Heart left ventricle (tissue), 16 donors: ENCODE results near the gene KCNK1. TPM values are rescaled to one million over a fixed set of nuclear protein-coding genes. Genes with fewer than 3 reads are reported as not detected.

Experiments
- ATAC-seq, 4 donors: fragments of 200-7000 bp; cut with Tn5 transposase; one replicate each; pipeline ENCODE4 v1.9.1; 2020 to 2022; ENCODE audit warnings: moderate library complexity in 4 of 4, mild to moderate bottlenecking in 3 of 4, moderate number of reproducible peaks in 1 of 4
- DNase-seq, 5 donors: peaks; one replicate each; pipeline ENCODE4 v3.0.0-alpha.2; 2020
- H3K27ac ChIP-seq, 12 donors: fragments of 200-600 bp; sonication (generic) in 4 of 12; one replicate each; pipeline versions ENCODE4 v1.5.0 to v1.8.0; 2016 to 2022; ENCODE audit warnings: mild to moderate bottlenecking in 2 of 12
- H3K27me3 ChIP-seq, 9 donors: fragments of 200-600 bp; sonication (generic) in 2 of 9; one replicate each; pipeline versions ENCODE4 v1.5.1 to v1.8.0; 2016 to 2022; ENCODE audit warnings: mild to moderate bottlenecking in 3 of 9
- H3K36me3 ChIP-seq, 9 donors: fragments of 200-600 bp; sonication (generic) in 2 of 9; one replicate each; pipeline versions ENCODE4 v1.5.0 to v1.8.0; 2018 to 2022; ENCODE audit warnings: mild to moderate bottlenecking in 2 of 9
- H3K4me1 ChIP-seq, 12 donors: fragments of 200-600 bp; sonication (generic) in 4 of 12; one replicate each; pipeline versions ENCODE4 v1.5.0 to v1.8.0; 2016 to 2022; ENCODE audit warnings: mild to moderate bottlenecking in 3 of 12
- H3K4me3 ChIP-seq, 12 donors: fragments of 200-600 bp; sonication (generic) in 4 of 12; one replicate each; pipeline versions ENCODE4 v1.5.0 to v1.8.0; 2017 to 2022; ENCODE audit warnings: mild to moderate bottlenecking in 9 of 12, moderate library complexity in 4 of 12
- H3K9me3 ChIP-seq, 12 donors: fragments of 200-600 bp; sonication (generic) in 4 of 12; one replicate each; pipeline versions ENCODE4 v1.5.0 to v1.8.0; 2016 to 2022; ENCODE audit warnings: mild to moderate bottlenecking in 1 of 12
- POLR2A ChIP-seq, 2 donors: fragments of 450-650 bp; IDR thresholded peaks; one replicate each; pipeline ENCODE4 v1.6.1; 2017; ENCODE audit warnings: antibody characterized with exemption in 2 of 2, mild to moderate bottlenecking in 2 of 2, moderate library complexity in 2 of 2
- WGBS, 4 donors: extraction: QIAGEN DNeasy Blood & Tissue Kit in 2 of 4; methylation state at CpG; one replicate each; pipeline versions ENCODE4 v1.1.5 to v1.1.7; 2013 to 2018; 5-methylcytosine and 5-hydroxymethylcytosine counted together
- intact Hi-C, 10 donors: fragments of 100-400 bp; cut with DNase I; formaldehyde crosslinking; loops; one replicate each; pipeline versions ENCODE4 v1.11.1 to v1.14.2; 2022
- microRNA-seq, 4 donors: library from miRNA; unstranded; fragments of <30 nt; microRNA quantifications; one replicate each; pipeline versions ENCODE4 to v1.2.0, GENCODE V29; 2017 to 2020
- polyA plus RNA-seq, 2 donors: library from polyadenylated mRNA; stranded (reverse); fragments of 200-250 nt; gene quantifications; one replicate each; pipeline ENCODE4 v1.2.3, GENCODE V29; 2013
- total RNA-seq, 9 donors: library from RNA; depleted of rRNA in 2 of 9; stranded (reverse); fragments of >200 nt in 2 of 9; fragmentation: NEBNext Ultra II Directional in 3 of 9; extraction: Animal tissue kit (Norgen Biotek cat#: 25700) in 3 of 9; gene quantifications; one replicate each; pipeline versions ENCODE4 v1.1.0 to v1.2.4, GENCODE V29; 2016 to 2023
- TF ChIP-seq, protein P1 (sequence below), 12 donors: fragments of 200-600 bp; sonication (generic) in 4 of 12; IDR thresholded peaks; one replicate each; pipeline versions ENCODE4 v1.5.0 to v1.8.0; 2018 to 2022; ENCODE audit warnings: antibody characterized with exemption in 12 of 12, mild to moderate bottlenecking in 5 of 12
- donor health status: ischemic (EF 13 %, LVEDD 7.1; RV severe dilation, severe dysfunction).
- donor health status: healthy with polysubstance abuse.
- donor health status: DM: no; HTN: yes; CAD: no.
- donor health status: DM: no; HTN: no; CAD: no.
- donor health status: ischemic (EF 25% LVEDD 6.9; RV normal size, moderate dysfunction).
- donor health status: ischemic (EF 25% LVEDD 5.7; RV mildly dilated, moderate dysfunction).
- donor health status: healthy.
- donor health status: DM: yes; HTN: yes; CAD: no.
- donor health status: ischemic (EF 35%, LVEDD 5.7; RV mildly dilated, moderate dysfunction).
- donor health status: nonischemic (EF 11% LVEDD 7.7; RV severe dilation, severe dysfunction).
- donor health status: DM: yes; HTN: yes; CAD: no.
- donor health status: PGD.
- donor health status: ischemic (EF 29% LVEDD 5.4; RV normal size, mild dysfunction).
- donor health status: nonischemic (EF 23%, LVEDD 6.1; RV moderate dilation, normal function).

KCNK1 gene
- total and polyA plus RNA-seq, 11 donors: 5.9 to 28.3 (median 10.5) TPM

DNA sequence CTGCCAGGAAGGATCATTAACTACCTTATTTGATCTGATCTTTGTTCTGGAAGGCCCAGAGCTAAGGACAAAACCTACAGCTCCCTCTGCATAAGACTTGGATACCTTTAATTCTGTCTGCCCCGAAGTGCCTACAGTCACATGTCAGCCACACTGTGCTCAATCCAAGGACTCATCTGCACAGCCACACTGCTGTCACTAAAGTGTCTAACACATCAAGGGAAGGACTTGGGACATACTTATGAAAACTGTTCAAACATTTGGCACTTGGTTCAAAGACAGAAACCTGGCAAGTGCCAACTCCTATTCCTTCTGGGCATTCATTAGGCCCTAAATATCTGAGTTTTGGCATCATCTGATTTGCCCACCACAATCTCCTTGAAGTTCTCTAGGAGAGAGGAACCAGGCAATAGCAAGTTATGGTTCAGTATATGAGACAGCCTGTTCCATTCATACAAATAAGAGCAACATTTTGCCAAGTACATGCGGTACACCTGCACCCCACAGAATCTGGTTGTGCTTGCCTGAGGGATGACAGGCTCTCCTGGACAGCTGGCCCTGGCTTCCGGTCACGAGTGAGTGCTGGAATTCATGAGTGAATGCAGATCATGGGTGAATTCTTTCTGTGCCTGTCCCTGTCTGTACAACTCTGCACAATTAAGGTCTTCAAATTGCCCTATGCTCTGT, 105.9 kb downstream of the KCNK1 start:
- no peak for TF ChIP-seq POLR2A (IDR thresholded peaks at IDR 0.05)
- TF ChIP-seq, protein P1, sequence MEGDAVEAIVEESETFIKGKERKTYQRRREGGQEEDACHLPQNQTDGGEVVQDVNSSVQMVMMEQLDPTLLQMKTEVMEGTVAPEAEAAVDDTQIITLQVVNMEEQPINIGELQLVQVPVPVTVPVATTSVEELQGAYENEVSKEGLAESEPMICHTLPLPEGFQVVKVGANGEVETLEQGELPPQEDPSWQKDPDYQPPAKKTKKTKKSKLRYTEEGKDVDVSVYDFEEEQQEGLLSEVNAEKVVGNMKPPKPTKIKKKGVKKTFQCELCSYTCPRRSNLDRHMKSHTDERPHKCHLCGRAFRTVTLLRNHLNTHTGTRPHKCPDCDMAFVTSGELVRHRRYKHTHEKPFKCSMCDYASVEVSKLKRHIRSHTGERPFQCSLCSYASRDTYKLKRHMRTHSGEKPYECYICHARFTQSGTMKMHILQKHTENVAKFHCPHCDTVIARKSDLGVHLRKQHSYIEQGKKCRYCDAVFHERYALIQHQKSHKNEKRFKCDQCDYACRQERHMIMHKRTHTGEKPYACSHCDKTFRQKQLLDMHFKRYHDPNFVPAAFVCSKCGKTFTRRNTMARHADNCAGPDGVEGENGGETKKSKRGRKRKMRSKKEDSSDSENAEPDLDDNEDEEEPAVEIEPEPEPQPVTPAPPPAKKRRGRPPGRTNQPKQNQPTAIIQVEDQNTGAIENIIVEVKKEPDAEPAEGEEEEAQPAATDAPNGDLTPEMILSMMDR (IDR thresholded peaks at IDR 0.05): no peak
- intact Hi-C loops: loop anchor here in 2 of 10 donors (2.0 to 5.0 kb wide), 2 partner anchors 52 to 53 kb away; no protein-coding TSS in a partner anchor
- Histone ChIP-seq H3K36me3 (no peaks in the 10 kb centered on the region), H3K4me1 (peaks cover 0 to 37% (median 5%) of the 10 kb centered on the region in 12 donors), H3K9me3 (peaks cover 0 to 12% (median 0%) of the 10 kb centered on the region in 12 donors), H3K27ac (peak overlapping the region in 10 of 12 donors; percentile 33 to 93 (median 80)), H3K27me3 (no peaks in the 10 kb centered on the region), H3K4me3 (no peak overlapping the region)
- DNase-seq (peak in 2 of 5 donors; percentile 37 to 40), ATAC-seq (peak; percentile 36 to 59 (median 48))
- 34 to 46% (median 44%) methylated on average over 4 of the region's 4 CpGs for WGBS, 4 donors

DNA sequence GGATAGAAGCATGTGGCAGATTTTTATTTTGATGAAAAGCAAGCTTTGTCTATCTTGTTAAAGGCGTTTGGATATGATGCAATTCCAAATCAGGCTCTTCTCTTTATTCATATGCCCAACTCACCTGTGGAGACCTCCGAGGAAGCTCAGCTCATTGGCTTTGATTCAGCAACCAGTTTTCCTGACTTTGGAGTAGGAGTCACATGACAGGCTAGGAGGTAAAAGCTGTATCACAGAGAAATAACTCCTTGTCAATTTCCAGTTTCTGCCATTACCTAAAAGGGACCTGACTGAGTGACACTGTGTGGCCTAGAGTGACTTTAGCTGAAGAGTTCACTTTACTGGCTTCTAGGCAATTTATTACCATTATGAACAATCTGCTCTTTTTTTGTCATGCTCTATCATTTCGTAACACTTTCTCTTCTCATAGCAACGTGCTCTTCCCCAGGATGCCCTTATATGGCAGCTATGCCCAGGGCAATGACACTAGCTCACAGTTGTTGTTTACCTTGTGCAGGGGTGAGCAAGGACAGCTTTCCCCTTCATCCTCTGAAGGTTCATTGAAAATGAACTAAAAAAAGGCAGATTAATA, 107.2 kb downstream of the KCNK1 start:
- ATAC-seq (peak in 2 of 4 donors; percentile 44 to 68), DNase-seq (no peak)
- TF ChIP-seq, protein P1 (IDR thresholded peaks at IDR 0.05): no peak
- TF ChIP-seq POLR2A (IDR thresholded peaks at IDR 0.05): no peak
- H3K4me3 ChIP-seq: no peak overlapping the region
- peaks cover 0 to 37% (median 5%) of the 10 kb centered on the region in 12 donors for H3K4me1 ChIP-seq
- H3K27me3 ChIP-seq: no peaks in the 10 kb centered on the region
- no peaks in the 10 kb centered on the region for H3K36me3 ChIP-seq
- WGBS, 4 donors: 52 to 57% (median 53%) methylated on average over 4 of the region's 4 CpGs
- H3K9me3 ChIP-seq: peaks cover 0 to 12% (median 0%) of the 10 kb centered on the region in 12 donors
- intact Hi-C loops: loop anchor here in 2 of 10 donors (2.0 to 5.0 kb wide), 2 partner anchors 54 kb away; no protein-coding TSS in a partner anchor
- peak overlapping the region in 11 of 12 donors; percentile 33 to 93 (median 80) for H3K27ac ChIP-seq

Small RNA genes within 50 kb of the gene (microRNA-seq; reads per million reads assigned to microRNA genes)
- gene MIR4427: 0 reads per million in 4 donors
